K562 (cell line): Measurements from ENCODE around the gene AKAP13. TPM values are rescaled to one million over a fixed set of nuclear protein-coding genes. Genes with fewer than 3 reads are reported as not detected.

Source experiments
- ATAC-seq: fragments of 200-7000 bp; cut with Tn5 transposase; 3 replicates; pipeline ENCODE4 v1.9.1; 2020; ENCODE audit warnings: moderate library complexity
- BruUV-seq: library from RNA; stranded (reverse); fragments of 400-500 nt; replicated peaks from 2 replicates; lab custom pipeline; 2021; lab: Mats Ljungman, UMichigan
- CTCF ChIA-PET: fragments of 300-600 bp; formaldehyde crosslinking; extraction: SDS; loops from one replicate; lab custom pipeline; 2021; ENCODE audit warnings: low intra/inter-chr PET ratio; lab: Yijun Ruan, JAX
- POLR2A ChIA-PET: fragments of 300-600, 350-650 bp; sonication (Branson Sonifier 250); formaldehyde crosslinking; extraction: SDS; loops from one replicate; lab custom pipeline; 2021; ENCODE audit warnings: antibody characterized with exemption, inconsistent platforms; lab: Yijun Ruan, JAX
- DNase-seq, 4 experiments: peaks; one replicate each; pipeline versions ENCODE4 v3.0.0 to v3.0.0-alpha.2; 2011 to 2018; ENCODE audit warnings: low spot score in 3 of 4, mixed read lengths in 3 of 4; ENCODE audit errors: extremely low read depth in 1 of 4
- FAIRE-seq: peaks from 2 replicates; lab custom pipeline; 2011; peaks lifted over from hg19 to GRCh38; lab: Jason Lieb, UNC
- H2AFZ ChIP-seq: 2 replicates; pipeline ENCODE4 v1.6.0; 2011; ENCODE audit warnings: low read depth, low read length, control low read depth, inconsistent platforms
- H3K27ac ChIP-seq: fragments of 200-600 bp; 3 replicates; pipeline ENCODE4 v1.8.0; 2011; ENCODE audit warnings: low read depth, mild to moderate bottlenecking, control low read depth, inconsistent platforms, low read length, moderate library complexity, mixed read lengths; ENCODE audit errors: extremely low read depth
- H3K27me3 ChIP-seq, 2 experiments: fragments of 300-600 bp in 1 of 2; 2 replicates in 1 of 2; 3 replicates in 1 of 2; pipeline versions ENCODE4 v1.6.0 to v1.8.0; 2011; ENCODE audit warnings: inconsistent platforms in 2 of 2, low read length in 2 of 2, mild to moderate bottlenecking in 1 of 2, mixed read lengths in 1 of 2, moderate library complexity in 1 of 2; ENCODE audit not compliant: control insufficient read depth in 2 of 2, insufficient read depth in 2 of 2
- H3K36me3 ChIP-seq: fragments of 300-600 bp; 3 replicates; pipeline ENCODE4 v1.8.0; 2011; ENCODE audit warnings: mild to moderate bottlenecking, low read length, inconsistent platforms; ENCODE audit not compliant: control insufficient read depth, insufficient read depth
- H3K4me1 ChIP-seq, 2 experiments: fragments of 200-600 bp in 1 of 2; replicated peaks in 1 of 2; 2 replicates in 1 of 2; 3 replicates in 1 of 2; pipeline versions ENCODE4 v1.5.1 to v1.8.0; 2011; ENCODE audit warnings: inconsistent platforms in 2 of 2, low read length in 2 of 2, mild to moderate bottlenecking in 1 of 2, mixed read lengths in 1 of 2, moderate library complexity in 1 of 2; ENCODE audit not compliant: control insufficient read depth in 2 of 2, insufficient read depth in 2 of 2
- H3K4me2 ChIP-seq: 2 replicates; pipeline ENCODE4 v1.6.1; 2011; ENCODE audit warnings: low read length, control low read depth, inconsistent platforms, mixed read lengths; ENCODE audit not compliant: insufficient read depth
- H3K4me3 ChIP-seq: fragments of 200-600 bp; sonication (generic), shearing (Covaris generic); 2 replicates; pipeline ENCODE4 v1.5.1; 2016; ENCODE audit warnings: control low read depth, inconsistent platforms
- H3K79me2 ChIP-seq: fragments of 200-600 bp; 3 replicates; pipeline ENCODE4 v1.8.0; 2011; ENCODE audit warnings: low read length, inconsistent platforms; ENCODE audit not compliant: control insufficient read depth, insufficient read depth
- H3K9ac ChIP-seq, 2 experiments: 2 replicates each; pipeline versions ENCODE4 v1.6.0 to v1.6.1; 2011; ENCODE audit warnings: low read depth in 2 of 2, low read length in 2 of 2, control low read depth in 1 of 2, inconsistent platforms in 1 of 2, mild to moderate bottlenecking in 1 of 2, mixed read lengths in 1 of 2; ENCODE audit not compliant: insufficient read depth in 1 of 2
- H3K9me1 ChIP-seq: one replicate; pipeline ENCODE4 v1.6.0; 2011; ENCODE audit warnings: inconsistent platforms, mild to moderate bottlenecking, low read length, moderate library complexity; ENCODE audit not compliant: control insufficient read depth, insufficient read depth
- H3K9me3 ChIP-seq: replicated peaks from 2 replicates; pipeline ENCODE4 v1.5.1; 2011; ENCODE audit warnings: low read depth, low read length, inconsistent platforms; ENCODE audit not compliant: control insufficient read depth, insufficient read depth
- H4K20me1 ChIP-seq: replicated peaks from 2 replicates; pipeline ENCODE4 v1.6.1; 2011; ENCODE audit warnings: low read length, inconsistent platforms, mixed read lengths; ENCODE audit not compliant: control insufficient read depth, insufficient read depth
- CBX8 ChIP-seq: fragments of 200-600 bp; sonication (generic); IDR thresholded peaks from 2 replicates; pipeline ENCODE4 v1.6.1; 2012; ENCODE audit warnings: borderline replicate concordance, mixed run types, low read depth, mild to moderate bottlenecking, moderate library complexity, mixed read lengths, low read length, control low read depth, inconsistent platforms; ENCODE audit not compliant: poor library complexity, severe bottlenecking; ENCODE audit errors: extremely low read depth
- CCNT2 ChIP-seq: IDR thresholded peaks from 2 replicates; pipeline ENCODE4 v1.6.1; 2011; ENCODE audit warnings: borderline replicate concordance, low read depth, mild to moderate bottlenecking, moderate library complexity, mixed read lengths, low read length; ENCODE audit not compliant: insufficient read length; ENCODE audit errors: extremely low read depth
- FIP1L1 ChIP-seq: fragments of 200-400 bp; formaldehyde crosslinking; IDR thresholded peaks from 2 replicates; pipeline ENCODE4 v1.6.1; 2018; ENCODE audit warnings: mild to moderate bottlenecking, low read depth, low read length; ENCODE audit not compliant: poor library complexity, severe bottlenecking
- HDAC3 ChIP-seq: fragments of 450-650 bp; IDR thresholded peaks from 2 replicates; pipeline ENCODE4 v1.6.1; 2018; ENCODE audit warnings: borderline replicate concordance, mild to moderate bottlenecking, moderate library complexity; ENCODE audit not compliant: partially characterized antibody
- IRF2 ChIP-seq: sonication (generic); formaldehyde crosslinking; IDR thresholded peaks from 2 replicates; pipeline ENCODE4 v1.8.1; 2022; ENCODE audit warnings: mild to moderate bottlenecking, missing genetic modification reagents
- PHB ChIP-seq: fragments of 250-450 bp; sonication (Bioruptor Pico); IDR thresholded peaks from 2 replicates; pipeline ENCODE4 v1.5.0; 2021
- RFX1 ChIP-seq: fragments of 450-650 bp; IDR thresholded peaks from 2 replicates; pipeline ENCODE4 v1.6.1; 2016; ENCODE audit warnings: mild to moderate bottlenecking, moderate library complexity
- STAT5B ChIP-seq: fragments of 250-450 bp; sonication (Bioruptor Pico); IDR thresholded peaks from 2 replicates; pipeline ENCODE4 v1.8.0; 2021; ENCODE audit warnings: mild to moderate bottlenecking, inconsistent platforms
- TRIM28 ChIP-seq: fragments of 450-650 bp; IDR thresholded peaks from 2 replicates; pipeline ENCODE4 v1.6.1; 2017
- ZNF165 ChIP-seq: fragments of 250-450 bp; sonication (Bioruptor Pico); IDR thresholded peaks from 2 replicates; pipeline ENCODE4 v1.4.0; 2020; ENCODE audit warnings: borderline replicate concordance
- ZNF764 ChIP-seq: fragments of 250-450 bp; sonication (Bioruptor Pico); IDR thresholded peaks from 2 replicates; pipeline ENCODE4 v1.4.0; 2020; ENCODE audit warnings: low read depth, mild to moderate bottlenecking, moderate library complexity
- WGBS: fragments of 100-300 bp; shearing (Covaris generic); methylation state at CpG from one replicate; pipeline ENCODE4 v1.1.6; 2016; ENCODE audit warnings: low coverage, mixed read lengths; ENCODE audit not compliant: insufficient coverage; ENCODE audit errors: missing lambda C conversion rate; 5-methylcytosine and 5-hydroxymethylcytosine counted together
- in situ Hi-C: fragments of 300-500 bp; cut with MboI; formaldehyde crosslinking; loops from 4 replicates; pipeline ENCODE4 v1.15.0; 2018; ENCODE audit warnings: inconsistent platforms, mixed read lengths
- intact Hi-C: fragments of 100-400 bp; cut with micrococcal nuclease; formaldehyde crosslinking; loops from 2 replicates; pipeline ENCODE4 v1.14.2; 2022
- polyA plus RNA-seq, 8 experiments: library from polyadenylated mRNA; depleted of rRNA in 4 of 8; stranded (reverse) in 5 of 8; unstranded in 3 of 8; fragments of >200 nt; fragmentation: Nextera tagmentation in 2 of 8; fragmentation: Illumina TruSeq in 1 of 8; extraction: Ambion mirVana in 2 of 8; extraction: Trizol in 1 of 8; gene quantifications; 2 replicates each; pipeline versions ENCODE4 v1.2.1 to v1.2.3, GENCODE V29; 2011 to 2014; ENCODE audit warnings: inconsistent platforms in 1 of 8, missing spikeins in 1 of 8
- total RNA-seq, 7 experiments: library from RNA; depleted of rRNA in 6 of 7; stranded (reverse); fragments of >200 nt in 6 of 7; fragmentation: Illumina TruSeq in 2 of 7; extraction: Trizol in 2 of 7; gene quantifications; 2 replicates each; pipeline versions ENCODE4 v1.2.1 to v1.2.3, GENCODE V29; 2011 to 2021; ENCODE audit warnings: low replicate concordance in 1 of 7
- TF ChIP-seq, protein P1 (sequence below): fragments of 450-650 bp; IDR thresholded peaks from 2 replicates; pipeline ENCODE4 v1.6.1; 2016; ENCODE audit warnings: mild to moderate bottlenecking
- TF ChIP-seq, protein P2 (sequence below): sonication (generic); formaldehyde crosslinking; IDR thresholded peaks from 2 replicates; pipeline ENCODE4 v1.8.1; 2023; ENCODE audit warnings: missing genetic modification reagents, mild to moderate bottlenecking, borderline replicate concordance

Gene AKAP13
- total and polyA plus RNA-seq, 9 of the 15 experiments (the other 6 are each of a cell fraction or from before 2014, with no cell fraction given), result 0.03 to 1.7 (median 0.42) TPM

DNA sequence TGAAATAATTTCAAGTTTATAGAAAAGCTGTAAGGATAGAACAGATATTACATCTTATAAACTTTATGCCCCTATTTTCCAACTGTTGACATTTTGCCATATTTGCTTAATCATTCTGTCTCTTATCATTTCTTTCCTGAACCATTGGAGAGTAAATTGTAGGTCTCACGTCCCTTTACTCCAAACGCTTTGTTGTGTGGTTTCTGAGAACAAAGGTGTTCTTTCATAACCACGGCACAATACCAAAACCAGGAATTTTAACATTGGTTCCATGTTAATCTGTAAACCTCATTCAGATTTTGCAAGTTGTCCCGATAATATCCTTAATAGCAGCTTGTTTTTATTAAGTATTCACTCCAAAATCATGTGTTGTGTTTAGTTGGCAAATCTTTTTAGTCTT is 134.8 kb downstream of the AKAP13 start:
- H3K4me1 ChIP-seq, result no peaks in the 10 kb centered on the region
- H3K27me3 ChIP-seq, result no peaks in the 10 kb centered on the region; a peak in 1 of 5 replicates
- CTCF ChIA-PET, result interaction anchor here (0.5 kb wide), 1 partner anchor 144 kb away, joined by 3 read pairs; no protein-coding TSS in a partner anchor
- no peak overlapping the region for H3K27ac ChIP-seq
- no peak overlapping the region for H3K9ac ChIP-seq
- H3K4me3 ChIP-seq, result no peak overlapping the region
- POLR2A ChIA-PET, result no interaction called here
- no peak overlapping the region for H2AFZ ChIP-seq
- no peaks in the 10 kb centered on the region for H4K20me1 ChIP-seq
- WGBS, result 0% methylated on average over 4 of the region's 4 CpGs
- no peaks in the 10 kb centered on the region for H3K9me3 ChIP-seq
- no peaks in the 10 kb centered on the region for H3K36me3 ChIP-seq
- ATAC-seq, result no peak
- in situ Hi-C loops, result no loop called here
- no peak for DNase-seq
- no peaks in the 10 kb centered on the region for H3K79me2 ChIP-seq
- H3K4me2 ChIP-seq, result no peak overlapping the region
- BruUV-seq, result no TSS peak
- no peaks in the 10 kb centered on the region for H3K9me1 ChIP-seq
- TF ChIP-seq CCNT2 (no peak), IRF2 (CRISPR knock-in tag) (no peak), PHB (CRISPR knock-in tag) (no peak), RFX1 (no peak), HDAC3 (no peak), STAT5B (no peak), TRIM28 (no peak), ZNF165 (CRISPR knock-in tag) (no peak), ZNF764 (CRISPR knock-in tag) (no peak), FIP1L1 (no peak), CBX8 (no peak)
- TF ChIP-seq, protein P1, sequence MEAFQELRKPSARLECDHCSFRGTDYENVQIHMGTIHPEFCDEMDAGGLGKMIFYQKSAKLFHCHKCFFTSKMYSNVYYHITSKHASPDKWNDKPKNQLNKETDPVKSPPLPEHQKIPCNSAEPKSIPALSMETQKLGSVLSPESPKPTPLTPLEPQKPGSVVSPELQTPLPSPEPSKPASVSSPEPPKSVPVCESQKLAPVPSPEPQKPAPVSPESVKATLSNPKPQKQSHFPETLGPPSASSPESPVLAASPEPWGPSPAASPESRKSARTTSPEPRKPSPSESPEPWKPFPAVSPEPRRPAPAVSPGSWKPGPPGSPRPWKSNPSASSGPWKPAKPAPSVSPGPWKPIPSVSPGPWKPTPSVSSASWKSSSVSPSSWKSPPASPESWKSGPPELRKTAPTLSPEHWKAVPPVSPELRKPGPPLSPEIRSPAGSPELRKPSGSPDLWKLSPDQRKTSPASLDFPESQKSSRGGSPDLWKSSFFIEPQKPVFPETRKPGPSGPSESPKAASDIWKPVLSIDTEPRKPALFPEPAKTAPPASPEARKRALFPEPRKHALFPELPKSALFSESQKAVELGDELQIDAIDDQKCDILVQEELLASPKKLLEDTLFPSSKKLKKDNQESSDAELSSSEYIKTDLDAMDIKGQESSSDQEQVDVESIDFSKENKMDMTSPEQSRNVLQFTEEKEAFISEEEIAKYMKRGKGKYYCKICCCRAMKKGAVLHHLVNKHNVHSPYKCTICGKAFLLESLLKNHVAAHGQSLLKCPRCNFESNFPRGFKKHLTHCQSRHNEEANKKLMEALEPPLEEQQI, result no peak
- TF ChIP-seq, protein P2, sequence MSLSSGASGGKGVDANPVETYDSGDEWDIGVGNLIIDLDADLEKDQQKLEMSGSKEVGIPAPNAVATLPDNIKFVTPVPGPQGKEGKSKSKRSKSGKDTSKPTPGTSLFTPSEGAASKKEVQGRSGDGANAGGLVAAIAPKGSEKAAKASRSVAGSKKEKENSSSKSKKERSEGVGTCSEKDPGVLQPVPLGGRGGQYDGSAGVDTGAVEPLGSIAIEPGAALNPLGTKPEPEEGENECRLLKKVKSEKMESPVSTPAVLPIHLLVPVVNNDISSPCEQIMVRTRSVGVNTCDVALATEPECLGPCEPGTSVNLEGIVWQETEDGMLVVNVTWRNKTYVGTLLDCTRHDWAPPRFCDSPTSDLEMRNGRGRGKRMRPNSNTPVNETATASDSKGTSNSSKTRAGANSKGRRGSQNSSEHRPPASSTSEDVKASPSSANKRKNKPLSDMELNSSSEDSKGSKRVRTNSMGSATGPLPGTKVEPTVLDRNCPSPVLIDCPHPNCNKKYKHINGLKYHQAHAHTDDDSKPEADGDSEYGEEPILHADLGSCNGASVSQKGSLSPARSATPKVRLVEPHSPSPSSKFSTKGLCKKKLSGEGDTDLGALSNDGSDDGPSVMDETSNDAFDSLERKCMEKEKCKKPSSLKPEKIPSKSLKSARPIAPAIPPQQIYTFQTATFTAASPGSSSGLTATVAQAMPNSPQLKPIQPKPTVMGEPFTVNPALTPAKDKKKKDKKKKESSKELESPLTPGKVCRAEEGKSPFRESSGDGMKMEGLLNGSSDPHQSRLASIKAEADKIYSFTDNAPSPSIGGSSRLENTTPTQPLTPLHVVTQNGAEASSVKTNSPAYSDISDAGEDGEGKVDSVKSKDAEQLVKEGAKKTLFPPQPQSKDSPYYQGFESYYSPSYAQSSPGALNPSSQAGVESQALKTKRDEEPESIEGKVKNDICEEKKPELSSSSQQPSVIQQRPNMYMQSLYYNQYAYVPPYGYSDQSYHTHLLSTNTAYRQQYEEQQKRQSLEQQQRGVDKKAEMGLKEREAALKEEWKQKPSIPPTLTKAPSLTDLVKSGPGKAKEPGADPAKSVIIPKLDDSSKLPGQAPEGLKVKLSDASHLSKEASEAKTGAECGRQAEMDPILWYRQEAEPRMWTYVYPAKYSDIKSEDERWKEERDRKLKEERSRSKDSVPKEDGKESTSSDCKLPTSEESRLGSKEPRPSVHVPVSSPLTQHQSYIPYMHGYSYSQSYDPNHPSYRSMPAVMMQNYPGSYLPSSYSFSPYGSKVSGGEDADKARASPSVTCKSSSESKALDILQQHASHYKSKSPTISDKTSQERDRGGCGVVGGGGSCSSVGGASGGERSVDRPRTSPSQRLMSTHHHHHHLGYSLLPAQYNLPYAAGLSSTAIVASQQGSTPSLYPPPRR, result no peak
- no peak for FAIRE-seq
- intact Hi-C loops, result no loop called here
